ENCODE data around the gene CKLF. TPM values are rescaled to one million over a fixed set of nuclear protein-coding genes. Genes with fewer than 3 reads are reported as not detected.

The CKLF gene
- polyA plus RNA-seq, 3 donors = 285 to 430 (median 374) TPM

- no peak for TF ChIP-seq CTCF (IDR thresholded peaks at IDR 0.05)
- peak overlapping the region; percentile 99 to 100 (median 100) for H3K27ac Mint-ChIP-seq
- WGBS (ENCODE audit: insufficient coverage) = 0% methylated on average over 7 of the region's 9 CpGs
These were observed 28.5 kb upstream of the CKLF start for GRCh38 chr16:66523861-66524354.

GRCh38 chr16:66524601-66525164, 27.7 kb upstream of the CKLF start:
- H3K36me3 Mint-ChIP-seq = peaks cover 53 to 63% of the 10 kb centered on the region in 2 donors
- peak overlapping the region in 1 of 2 donors; percentile 26 for H3K4me3 Mint-ChIP-seq
- no peaks in the 10 kb centered on the region for H4K20me1 ChIP-seq (ENCODE audit: insufficient read depth, low read length)
- H2AFZ ChIP-seq (ENCODE audit: insufficient read depth, low read depth, low read length, poor library complexity, severe bottlenecking) = no peak overlapping the region
- 0% methylated on average over 3 of the region's 6 CpGs for WGBS (ENCODE audit: insufficient coverage)
- peak; percentile 93 to 98 (median 96) for DNase-seq
- peak overlapping the region in 1 of 3 experiments; percentile 27 for H3K4me3 ChIP-seq (replicated peaks in 1 of 3; ENCODE audit: low read depth in 2 of 3, low read length in 3 of 3)
- H3K4me1 Mint-ChIP-seq = peaks cover 86% of the 10 kb centered on the region
- H3K9ac ChIP-seq (ENCODE audit: insufficient read depth, low read length, poor library complexity, severe bottlenecking) = peak overlapping the region; percentile 63
- H3K27me3 Mint-ChIP-seq (ENCODE audit: low read depth in 3 of 3) = peaks cover 0 to 2% (median 2%) of the 10 kb centered on the region in 3 donors
- H3K4me1 ChIP-seq (ENCODE audit: control insufficient read depth in 1 of 2, insufficient read depth in 2 of 2, low read length in 2 of 2) = peaks cover 79 to 84% of the 10 kb centered on the region in 2 donors
- H3K9me3 Mint-ChIP-seq = peaks cover 0 to 2% (median 0%) of the 10 kb centered on the region in 7 donors
- H3K27ac Mint-ChIP-seq = peak overlapping the region; percentile 99 to 100 (median 100)
- peaks cover 21 to 23% of the 10 kb centered on the region in 2 donors for H3K36me3 ChIP-seq (replicated peaks in 1 of 2; ENCODE audit: control insufficient read depth in 1 of 2, insufficient read depth in 2 of 2, low read length in 2 of 2)
- TF ChIP-seq CTCF (IDR thresholded peaks at IDR 0.05) = peak; percentile 43
- intact Hi-C loops (cut with micrococcal nuclease) = loop anchor here in 1 of 2 donors (2.0 to 10.0 kb wide), 2 partner anchors 62 to 1560 kb away; partner anchors contain the start of gene NFATC3
- H3K9me3 ChIP-seq (replicated peaks in 1 of 2; ENCODE audit: control insufficient read depth in 1 of 2, insufficient read depth in 1 of 2, low read length in 2 of 2) = no peaks in the 10 kb centered on the region
- H3K27ac ChIP-seq (ENCODE audit: low read depth in 1 of 2, low read length in 2 of 2) = peak overlapping the region; percentile 99
- peaks cover 5% of the 10 kb centered on the region for H3K79me2 ChIP-seq (ENCODE audit: insufficient read depth, low read length)
- H3K27me3 ChIP-seq (ENCODE audit: control insufficient read depth in 2 of 2, insufficient read depth in 2 of 2, low read length in 2 of 2) = no peaks in the 10 kb centered on the region
- H3K4me2 ChIP-seq (replicated peaks; ENCODE audit: extremely low read depth, low read length, poor library complexity, severe bottlenecking) = peak overlapping the region; percentile 46

More at GRCh38 chr16:66523861-66524354, 28.5 kb upstream of the CKLF start:
- Mint-ChIP-seq H3K36me3 (peaks cover 45 to 63% of the 10 kb centered on the region in 2 donors), H3K4me3 (peak overlapping the region; percentile 43 to 50), H3K4me1 (peaks cover 94% of the 10 kb centered on the region), H3K27me3 (ENCODE audit: low read depth in 3 of 3) (peaks cover 0 to 2% (median 2%) of the 10 kb centered on the region in 3 donors), H3K9me3 (peaks cover 0 to 2% (median 0%) of the 10 kb centered on the region in 7 donors)
- Histone ChIP-seq H3K36me3 (replicated peaks in 1 of 2; ENCODE audit: control insufficient read depth in 1 of 2, insufficient read depth in 2 of 2, low read length in 2 of 2) (peaks cover 13 to 15% of the 10 kb centered on the region in 2 donors), H2AFZ (ENCODE audit: insufficient read depth, low read depth, low read length, poor library complexity, severe bottlenecking) (no peak overlapping the region), H3K9ac (ENCODE audit: insufficient read depth, low read length, poor library complexity, severe bottlenecking) (peak overlapping the region; percentile 63), H3K27me3 (ENCODE audit: control insufficient read depth in 2 of 2, insufficient read depth in 2 of 2, low read length in 2 of 2) (no peaks in the 10 kb centered on the region), H4K20me1 (ENCODE audit: insufficient read depth, low read length) (no peaks in the 10 kb centered on the region), H3K4me1 (ENCODE audit: control insufficient read depth in 1 of 2, insufficient read depth in 2 of 2, low read length in 2 of 2) (peaks cover 86 to 92% of the 10 kb centered on the region in 2 donors), H3K4me3 (replicated peaks in 1 of 3; ENCODE audit: low read depth in 2 of 3, low read length in 3 of 3) (no peak overlapping the region), H3K79me2 (ENCODE audit: insufficient read depth, low read length) (peaks cover 10% of the 10 kb centered on the region), H3K4me2 (replicated peaks; ENCODE audit: extremely low read depth, low read length, poor library complexity, severe bottlenecking) (peak overlapping the region; percentile 17), H3K9me3 (replicated peaks in 1 of 2; ENCODE audit: control insufficient read depth in 1 of 2, insufficient read depth in 1 of 2, low read length in 2 of 2) (no peaks in the 10 kb centered on the region), H3K27ac (ENCODE audit: low read depth in 1 of 2, low read length in 2 of 2) (peak overlapping the region; percentile 99)
- DNase-seq = peak in 2 of 3 donors; percentile 20 to 53
- intact Hi-C loops (cut with micrococcal nuclease) = loop anchor here in 1 of 2 donors (2.0 to 10.0 kb wide), 2 partner anchors 63 to 1561 kb away; partner anchors contain the start of gene NFATC3

All from CD14-positive monocyte (primary cell).